PC-9 (cell line): ENCODE data around the gene FEN1.

ENCODE experiments used
- CTCF ChIP-seq: fragments of 200-600 bp; sonication (generic); conservative IDR thresholded peaks from 2 replicates; pipeline ENCODE4 v1.6.1; 2017; ENCODE audit warnings: mixed run types, antibody characterized with exemption, mild to moderate bottlenecking, moderate library complexity
- EZH2 ChIP-seq: fragments of 200-600 bp; sonication (generic); IDR thresholded peaks from 2 replicates; pipeline ENCODE4 v1.8.0; 2017; ENCODE audit warnings: antibody characterized with exemption, low read depth

GRCh38 chr11:61775606-61776554 lies 16.8 kb upstream of the FEN1 start:
- TF ChIP-seq CTCF (no peak), EZH2 (no peak)
